Stimulated activated CD4-positive, alpha-beta T cell treated with anti-CD3 and anti-CD28 coated beads, Interleukin-4, amount 100 ng/mL, for 24 hours (primary cell): ENCODE results near the gene UPK3A.
"Not testable (repeated sequence)": the region's sequence is repeated elsewhere in the genome, so short reads cannot be mapped to it uniquely, and the experiment has no call there.

Experiments
- DNase-seq: peaks from one replicate; pipeline ENCODE4 v3.0.0-alpha.2; 2020

UPK3A gene

DNA sequence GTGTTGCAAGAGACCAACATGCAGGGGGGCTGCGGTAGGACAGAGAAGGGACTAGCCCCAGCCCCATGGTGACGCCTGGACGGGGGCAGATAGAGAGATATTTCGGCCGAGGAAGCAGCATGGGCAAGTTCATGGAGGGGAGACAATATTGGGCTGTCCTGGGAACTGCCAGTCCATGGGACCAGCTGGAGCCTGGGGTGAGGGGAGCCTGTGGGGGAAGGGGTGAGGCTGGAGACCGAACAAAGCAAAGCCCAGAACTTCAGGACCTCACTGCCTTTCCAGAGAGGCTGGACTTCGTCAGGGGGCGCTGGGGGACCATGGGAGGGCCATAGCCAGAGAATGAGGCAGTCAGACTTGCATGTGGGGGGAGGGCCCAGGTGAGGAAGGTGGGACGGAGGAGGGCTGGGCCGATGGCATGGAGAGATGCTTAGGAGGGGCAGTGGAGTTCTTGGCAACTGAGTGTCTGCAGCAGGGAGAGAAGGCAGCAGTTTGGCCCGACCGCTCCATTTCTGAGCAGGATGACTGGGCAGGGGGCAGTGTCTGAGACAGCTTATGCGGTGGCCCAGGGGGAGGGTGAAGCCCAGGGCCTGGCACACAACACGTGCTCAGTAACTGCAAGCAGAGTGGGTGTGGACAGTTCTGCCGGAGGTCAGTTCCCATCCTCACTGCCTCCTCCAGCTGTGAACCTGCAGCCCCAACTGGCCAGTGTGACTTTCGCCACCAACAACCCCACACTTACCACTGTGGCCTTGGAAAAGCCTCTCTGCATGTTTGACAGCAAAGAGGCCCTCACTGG is 712 bp downstream of the UPK3A start:
- DNase-seq, result no peak

DNA sequence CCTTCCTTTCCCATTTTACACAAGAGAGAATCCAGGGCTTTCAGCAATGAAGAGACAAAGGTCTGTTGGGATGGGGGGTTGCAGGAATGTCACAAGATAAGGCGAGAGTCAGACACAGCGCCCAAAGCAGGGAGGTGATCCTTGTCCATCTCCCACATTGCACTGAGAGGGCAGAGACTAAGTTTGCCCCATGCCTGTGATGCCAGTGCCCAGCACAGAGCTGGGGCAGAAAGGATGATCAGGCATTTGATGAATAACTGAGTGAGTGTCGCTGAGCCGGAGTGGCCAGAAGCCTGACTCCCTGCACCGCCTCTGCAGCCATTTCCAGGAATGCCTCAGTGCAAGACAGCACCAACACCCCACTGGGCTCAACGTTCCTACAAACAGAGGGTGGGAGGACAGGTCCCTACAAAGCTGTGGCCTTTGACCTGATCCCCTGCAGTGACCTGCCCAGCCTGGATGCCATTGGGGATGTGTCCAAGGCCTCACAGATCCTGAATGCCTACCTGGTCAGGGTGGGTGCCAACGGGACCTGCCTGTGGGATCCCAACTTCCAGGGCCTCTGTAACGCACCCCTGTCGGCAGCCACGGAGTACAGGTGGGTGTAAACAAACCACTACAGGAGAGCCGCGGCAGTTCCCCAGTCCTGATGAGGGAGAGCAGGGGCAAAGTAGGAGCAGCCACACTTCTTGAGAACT is 2.3 kb downstream of the UPK3A start:
- no peak for DNase-seq

DNA sequence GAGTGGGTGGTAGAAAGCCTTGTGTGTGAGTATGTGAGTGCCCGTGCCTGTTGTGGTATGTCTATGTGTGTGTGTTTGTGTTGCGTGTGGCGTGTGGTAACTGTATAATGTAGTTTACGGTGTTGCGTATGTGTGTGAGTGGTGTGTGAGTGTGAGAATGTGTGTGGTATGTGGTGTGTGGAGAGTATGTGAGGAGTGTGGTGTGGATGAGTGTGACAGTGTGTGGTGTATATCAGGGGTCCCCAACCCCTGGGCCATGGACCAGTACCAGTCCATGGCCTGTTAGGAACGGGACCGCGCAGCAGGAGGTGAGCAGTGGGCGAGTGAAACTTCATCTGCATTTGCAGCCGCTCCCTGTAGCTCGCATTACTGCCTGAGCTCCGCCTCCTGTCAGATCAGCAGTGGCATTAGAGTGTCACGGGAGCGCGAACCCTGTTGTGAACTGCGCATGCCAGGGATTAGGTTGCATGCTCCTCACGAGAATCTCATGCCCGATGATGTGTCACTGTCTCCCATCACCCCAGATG is 5.7 kb downstream of the UPK3A start:
- no peak for DNase-seq

DNA sequence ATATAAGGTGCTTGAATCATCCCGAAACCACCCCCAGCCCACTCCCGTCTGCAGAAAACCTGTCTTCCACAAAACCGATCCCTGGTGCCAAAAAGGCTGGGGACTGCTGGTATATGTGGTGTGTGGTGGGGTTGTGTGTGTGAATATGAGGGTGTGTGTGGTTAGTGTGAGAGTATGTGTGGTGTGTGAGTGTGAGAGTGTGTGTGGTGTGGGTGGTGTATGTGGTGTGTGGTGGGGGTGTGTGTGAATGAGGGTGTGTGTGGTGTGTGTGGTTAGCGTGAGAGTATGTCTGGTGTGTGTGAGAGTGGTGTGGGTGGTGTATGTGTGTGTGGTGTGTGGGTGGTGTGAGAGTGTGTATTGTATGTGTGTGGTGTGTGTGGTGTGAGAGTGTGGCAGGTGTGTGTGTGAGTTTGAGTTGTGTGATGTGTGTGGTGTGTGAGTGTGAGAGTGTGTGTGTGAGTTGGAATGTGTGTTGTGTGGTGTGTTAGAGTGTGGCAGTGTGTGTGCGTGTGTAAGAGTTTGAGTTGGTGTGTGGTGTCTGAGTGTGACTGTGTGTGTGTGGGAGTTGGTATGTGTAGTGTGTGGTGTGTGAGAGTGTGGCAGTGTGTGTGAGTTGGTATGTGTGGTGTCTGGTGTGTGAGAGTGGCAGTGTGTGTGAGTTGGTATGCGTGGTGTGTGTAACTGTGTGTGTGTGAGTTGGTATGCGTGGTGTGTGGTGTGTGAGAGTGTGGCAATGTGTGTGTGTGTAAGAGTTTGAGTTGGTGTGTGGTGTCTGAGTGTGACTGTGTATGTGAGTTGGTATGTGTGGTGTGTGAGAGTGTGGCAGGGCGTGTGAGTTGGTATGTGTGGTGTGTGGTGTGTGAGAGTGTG is 6.5 kb downstream of the UPK3A start:
- DNase-seq, result no peak

DNA sequence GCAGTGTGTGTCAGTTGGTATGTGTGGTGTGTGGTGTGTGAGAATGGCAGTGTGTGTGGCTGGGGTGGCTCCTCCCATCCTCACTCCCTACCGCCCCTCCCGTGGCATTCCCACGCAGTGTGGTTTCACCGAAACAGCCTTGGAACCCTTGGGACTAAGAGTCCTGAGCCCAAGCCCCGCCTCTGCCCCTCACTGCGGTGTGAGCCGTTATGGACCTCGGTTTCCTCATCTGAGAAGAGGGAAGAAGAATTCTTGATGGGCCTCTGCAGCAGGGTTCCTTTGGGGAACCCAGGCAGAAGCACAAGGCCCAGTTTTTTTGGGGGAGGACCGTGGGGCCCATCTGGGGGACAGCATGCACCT is 7.2 kb downstream of the UPK3A start:
- DNase-seq, result no peak

DNA sequence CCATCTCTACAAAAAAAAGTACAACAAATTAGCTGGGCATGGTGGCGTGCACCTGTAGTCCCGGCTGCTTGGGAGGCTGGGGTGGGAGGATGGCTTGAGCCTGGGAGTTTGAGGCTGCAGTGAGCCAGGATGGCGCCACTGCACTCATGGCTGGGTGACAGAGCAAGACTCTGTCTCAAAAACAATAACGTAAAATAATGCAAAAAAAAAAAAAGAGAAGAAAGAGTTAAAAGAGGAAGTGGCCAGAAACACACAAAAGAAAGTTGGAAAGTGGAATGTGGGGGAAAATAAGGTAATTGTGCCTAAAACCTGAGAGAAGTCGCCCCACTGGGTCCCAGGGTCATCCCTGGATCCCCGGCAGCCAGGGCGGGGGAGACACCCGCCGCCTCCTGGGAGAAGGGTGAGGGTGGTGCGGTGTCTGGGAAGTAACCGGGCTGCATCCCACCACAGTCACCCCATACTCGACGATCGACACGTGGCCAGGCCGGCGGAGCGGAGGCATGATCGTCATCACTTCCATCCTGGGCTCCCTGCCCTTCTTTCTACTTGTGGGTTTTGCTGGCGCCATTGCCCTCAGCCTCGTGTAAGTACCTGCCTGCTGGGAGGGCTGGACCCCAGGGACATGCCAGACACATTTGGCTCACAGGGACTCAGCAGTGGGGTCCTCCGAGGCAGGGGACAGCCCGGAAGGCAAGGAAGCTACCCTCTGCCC is 8.1 kb downstream of the UPK3A start:
- DNase-seq, result no peak

DNA sequence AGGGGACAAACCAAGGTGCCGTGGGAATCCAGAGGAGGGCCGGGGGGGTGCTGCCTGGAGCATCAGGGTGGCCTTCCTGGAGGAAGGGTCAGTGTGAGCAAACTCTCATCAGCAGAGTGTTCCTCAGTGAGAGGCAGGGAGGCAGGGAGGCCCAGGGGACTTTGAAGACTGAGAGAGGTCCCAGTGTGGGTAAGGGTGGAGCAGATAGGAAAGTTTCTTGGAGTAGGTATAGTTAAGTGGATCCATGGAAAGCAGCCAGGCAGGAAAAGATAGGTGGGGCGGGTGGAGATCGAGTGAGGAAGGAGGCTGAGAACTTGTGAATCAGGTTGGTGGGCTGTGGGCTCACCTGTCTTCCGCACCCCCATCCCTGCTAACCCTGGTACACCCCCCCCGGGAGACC is 9.3 kb downstream of the UPK3A start:
- DNase-seq, result no peak

DNA sequence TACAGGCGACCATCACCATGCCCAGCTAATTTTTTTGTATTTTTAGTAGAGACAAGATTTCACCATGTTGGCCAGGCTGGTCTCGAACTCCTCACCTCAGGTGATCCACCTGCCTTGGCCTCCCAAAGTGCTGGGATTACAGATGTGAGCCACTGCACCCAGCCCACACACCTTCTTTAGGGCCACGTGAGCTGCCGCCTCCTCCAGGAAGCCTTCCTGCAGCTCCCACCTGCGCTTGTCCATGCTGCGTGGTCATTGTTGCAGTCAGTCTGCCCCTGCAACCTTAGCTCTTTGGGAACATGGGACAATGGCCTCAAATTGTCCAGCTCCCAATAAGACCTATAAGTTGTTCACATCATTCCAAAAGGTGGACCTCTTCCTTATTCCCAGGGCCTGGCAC is 10.3 kb downstream of the UPK3A start:
- DNase-seq, result not testable (repeated sequence)

DNA sequence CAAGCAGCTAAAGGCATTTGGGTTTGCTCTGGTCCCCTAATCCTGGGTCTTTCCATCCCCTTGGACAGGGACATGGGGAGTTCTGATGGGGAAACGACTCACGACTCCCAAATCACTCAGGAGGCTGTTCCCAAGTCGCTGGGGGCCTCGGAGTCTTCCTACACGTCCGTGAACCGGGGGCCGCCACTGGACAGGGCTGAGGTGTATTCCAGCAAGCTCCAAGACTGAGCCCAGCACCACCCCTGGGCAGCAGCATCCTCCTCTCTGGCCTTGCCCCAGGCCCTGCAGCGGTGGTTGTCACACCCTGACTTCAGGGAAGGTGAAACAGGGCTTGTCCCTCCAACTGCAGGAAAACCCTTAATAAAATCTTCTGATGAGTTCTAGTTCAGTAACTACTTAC is 10.7 kb downstream of the UPK3A start:
- DNase-seq, result no peak

DNA sequence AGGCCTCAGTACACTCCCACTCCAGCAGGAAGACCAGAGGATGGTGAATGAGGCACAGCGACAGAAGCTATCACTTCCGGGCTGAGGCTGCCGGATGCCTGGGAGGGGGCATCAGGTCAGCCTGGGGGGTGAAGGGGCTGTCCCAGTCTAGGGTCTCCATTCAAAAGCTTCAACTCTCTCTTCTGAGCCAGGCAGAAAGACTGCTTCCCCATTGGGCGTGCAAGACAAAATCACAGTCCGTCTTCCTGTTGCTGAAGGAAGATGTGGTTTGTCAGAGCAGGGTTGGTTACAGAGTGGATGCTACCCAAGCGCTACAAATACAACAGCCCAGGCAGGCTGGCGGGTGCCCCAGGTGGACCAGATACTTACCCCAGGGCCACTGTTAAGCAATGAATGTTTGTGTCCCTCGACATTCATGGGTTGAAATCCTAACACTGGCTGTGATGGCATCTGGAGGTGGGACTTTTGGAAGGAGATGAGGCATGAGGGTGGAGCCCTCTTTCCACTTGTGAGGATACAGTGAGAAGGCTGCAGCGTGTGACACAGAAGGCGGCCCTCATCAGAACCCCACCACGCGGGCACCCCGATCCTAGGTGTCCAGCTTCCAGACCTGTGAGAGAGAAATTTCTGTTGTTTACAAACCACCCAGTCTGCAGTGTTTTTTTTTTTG is 12.0 kb downstream of the UPK3A start:
- DNase-seq, result no peak

DNA sequence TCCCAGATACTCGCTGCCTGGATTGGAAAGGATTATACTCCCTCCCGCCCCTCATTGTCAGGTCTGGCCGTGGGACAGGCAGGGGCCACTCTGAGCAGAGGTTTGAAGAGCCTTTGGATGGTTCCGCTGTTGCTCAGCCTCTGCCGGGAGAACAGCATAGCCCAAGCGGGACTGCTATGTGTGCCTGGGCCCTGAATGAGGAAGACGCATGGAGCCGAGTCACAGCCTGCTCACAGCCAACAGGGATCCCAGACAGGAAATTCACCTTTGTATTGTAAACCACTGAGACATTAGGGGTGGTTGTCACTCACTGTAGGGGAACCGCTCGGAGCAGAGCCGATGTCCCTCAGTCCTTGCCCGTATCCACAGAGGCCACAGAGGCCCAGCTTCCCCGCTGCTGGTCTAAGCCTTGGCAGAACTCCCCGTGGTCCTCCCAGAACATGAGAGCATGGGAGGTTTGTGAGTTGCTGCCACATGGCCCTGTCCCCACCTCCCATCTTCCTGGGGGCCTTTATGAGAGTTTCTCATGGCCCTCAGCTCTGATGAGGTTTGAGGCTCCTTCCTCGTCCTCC is 14.3 kb downstream of the UPK3A start:
- no peak for DNase-seq

DNA sequence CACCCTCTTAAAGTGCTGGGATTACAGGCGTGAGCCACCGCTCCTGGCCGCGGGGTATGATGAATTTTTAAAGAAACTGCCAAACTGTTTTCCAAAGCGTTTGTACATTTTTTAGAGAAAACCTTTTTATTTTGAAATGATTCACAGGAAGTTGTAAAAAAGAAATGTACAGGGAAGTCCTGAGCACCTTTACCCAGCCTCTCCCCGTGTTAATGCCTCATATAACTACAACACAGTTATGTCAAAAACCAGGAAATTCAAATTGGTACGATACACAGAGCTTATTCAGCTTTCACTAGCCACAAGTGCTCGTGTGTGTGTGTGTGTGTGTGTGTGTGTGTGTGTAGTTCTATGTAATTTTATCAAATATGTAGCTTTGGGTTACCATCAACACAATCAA is 18.0 kb downstream of the UPK3A start:
- no peak for DNase-seq

DNA sequence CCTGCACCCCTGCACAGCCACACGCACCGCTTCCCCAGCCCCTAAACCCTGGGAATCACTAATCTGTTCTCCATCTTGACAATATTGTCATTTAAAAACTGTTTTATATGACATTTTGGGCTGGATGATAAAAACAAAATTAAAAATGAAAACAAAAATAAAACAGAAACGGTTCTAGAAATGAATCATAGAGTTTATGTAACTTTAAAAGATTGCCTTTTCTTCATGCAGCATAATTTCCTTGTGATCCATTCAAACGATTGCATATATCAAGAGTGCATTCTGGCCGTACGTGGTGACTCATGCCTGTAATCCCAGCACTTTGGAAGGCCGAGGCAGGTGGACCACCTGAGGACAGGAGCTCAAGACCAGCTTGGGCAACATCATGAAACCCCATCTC is 18.4 kb downstream of the UPK3A start:
- no peak for DNase-seq

DNA sequence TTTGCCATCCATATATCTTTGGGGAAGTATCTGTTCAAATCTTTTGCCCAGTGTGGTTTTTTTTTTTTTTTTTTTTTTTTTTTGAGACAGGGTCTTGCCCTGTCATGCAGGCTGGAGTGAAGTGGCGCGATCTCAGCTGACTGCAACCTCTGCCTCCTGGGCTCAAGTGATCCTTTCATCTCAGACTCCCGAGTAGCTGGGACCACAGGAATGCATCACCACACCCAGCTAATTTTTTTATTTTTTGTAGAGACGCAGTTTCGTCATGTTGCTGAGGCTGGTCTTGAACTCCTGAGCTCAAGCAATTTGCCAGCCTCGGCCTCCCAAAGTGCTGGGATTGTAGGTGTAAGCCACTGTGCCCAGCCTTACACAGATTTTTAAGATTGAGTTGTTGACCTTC is 20.2 kb downstream of the UPK3A start:
- no peak for DNase-seq

DNA sequence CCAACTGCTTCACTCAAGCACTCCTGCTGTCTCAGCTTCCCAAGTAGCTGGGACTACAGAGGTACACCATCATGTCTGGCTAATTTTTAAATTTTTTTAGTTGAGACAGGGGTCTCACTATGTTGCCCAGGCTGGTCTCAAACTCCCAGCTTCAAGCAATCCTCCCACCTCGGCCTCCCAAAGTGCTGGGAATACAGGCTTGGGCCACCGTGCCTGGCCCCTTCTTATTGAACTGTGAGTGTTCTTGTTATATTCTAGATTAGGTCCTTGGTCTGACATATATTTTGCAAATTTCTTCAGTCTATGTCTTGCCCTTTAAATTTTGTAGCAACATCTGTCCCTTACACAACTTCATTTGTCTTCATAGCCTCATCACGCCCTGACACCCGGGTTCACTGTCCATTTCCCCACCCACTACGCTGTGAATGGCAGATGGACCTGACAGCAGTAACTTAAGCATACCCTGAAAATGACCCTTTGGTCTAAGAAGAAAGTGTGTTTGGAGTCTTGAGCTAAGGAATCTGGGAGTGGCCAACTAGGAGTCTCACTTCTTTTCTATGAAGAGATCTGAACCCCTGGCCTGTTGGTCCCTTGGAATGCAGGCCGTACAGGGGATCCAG is 20.8 kb downstream of the UPK3A start:
- DNase-seq, result no peak

DNA sequence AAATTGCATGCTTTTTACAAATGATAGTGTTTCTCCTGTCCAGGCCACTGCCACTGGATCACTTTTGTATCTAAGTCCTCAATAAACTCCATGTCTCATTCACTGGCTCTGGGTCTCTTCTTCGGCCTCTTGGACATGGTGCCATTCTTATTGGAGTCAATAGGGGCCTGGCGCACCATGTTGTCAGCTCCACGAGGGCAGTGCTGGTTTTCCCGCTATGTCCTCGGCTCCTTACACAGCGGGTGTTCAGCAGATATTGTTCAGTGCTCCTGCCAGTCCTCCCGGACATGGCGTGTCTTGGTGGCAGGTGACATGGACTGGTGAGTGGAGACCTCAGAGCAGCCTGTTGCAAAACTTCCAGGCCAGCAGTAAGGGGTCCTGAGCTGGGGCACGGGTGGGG is 21.4 kb downstream of the UPK3A start:
- DNase-seq, result no peak

DNA sequence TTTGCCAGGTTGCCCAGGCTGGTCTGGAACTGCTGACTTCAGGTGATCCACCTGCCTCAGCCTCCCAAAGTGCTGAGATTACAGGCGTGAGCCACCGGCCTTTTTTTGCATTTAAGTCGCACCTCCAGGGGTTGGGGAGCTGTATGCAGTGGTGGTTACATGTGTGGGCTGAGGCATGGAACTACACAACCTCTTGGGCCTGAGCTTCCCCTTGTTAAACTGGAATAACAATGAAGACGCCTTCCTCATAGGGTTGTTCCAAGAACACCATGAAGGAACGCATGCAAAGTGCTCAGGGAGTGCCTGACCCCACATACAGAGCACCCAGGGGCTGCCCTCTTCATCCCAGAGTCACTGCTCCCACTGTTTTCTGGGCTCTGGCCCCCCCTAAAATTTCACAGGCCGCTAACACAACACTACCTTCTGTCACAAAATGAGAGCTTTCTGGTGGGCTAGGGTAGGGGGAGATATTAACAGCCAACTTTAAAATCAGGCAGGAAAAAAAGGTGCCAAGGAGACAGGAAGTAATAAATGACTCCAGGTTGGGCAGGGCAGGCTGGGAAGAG is 23.7 kb downstream of the UPK3A start:
- DNase-seq, result no peak

DNA sequence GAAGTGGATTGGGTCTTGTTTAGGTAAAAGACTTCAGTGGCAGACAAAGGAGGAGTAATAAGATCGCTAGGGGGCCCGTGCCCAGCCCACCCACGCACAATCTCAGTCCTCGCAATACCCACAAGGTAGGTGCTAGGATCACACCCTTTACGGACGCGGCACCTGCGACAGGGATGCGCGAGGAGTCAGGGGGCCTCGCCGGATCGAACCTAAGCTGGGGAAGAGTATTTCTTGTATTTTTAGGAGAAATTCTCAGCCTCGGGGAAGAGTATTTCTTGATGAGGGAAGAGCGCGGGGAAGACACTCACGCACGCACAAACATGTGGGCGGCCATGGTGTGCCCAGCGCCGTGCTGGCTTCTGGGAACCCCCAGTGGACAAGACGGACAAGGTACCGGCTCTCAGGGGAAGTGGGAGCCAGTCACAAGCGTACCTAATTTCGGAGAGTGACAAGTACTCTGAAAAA is 24.2 kb downstream of the UPK3A start:
- peak; percentile 24 for DNase-seq

DNA sequence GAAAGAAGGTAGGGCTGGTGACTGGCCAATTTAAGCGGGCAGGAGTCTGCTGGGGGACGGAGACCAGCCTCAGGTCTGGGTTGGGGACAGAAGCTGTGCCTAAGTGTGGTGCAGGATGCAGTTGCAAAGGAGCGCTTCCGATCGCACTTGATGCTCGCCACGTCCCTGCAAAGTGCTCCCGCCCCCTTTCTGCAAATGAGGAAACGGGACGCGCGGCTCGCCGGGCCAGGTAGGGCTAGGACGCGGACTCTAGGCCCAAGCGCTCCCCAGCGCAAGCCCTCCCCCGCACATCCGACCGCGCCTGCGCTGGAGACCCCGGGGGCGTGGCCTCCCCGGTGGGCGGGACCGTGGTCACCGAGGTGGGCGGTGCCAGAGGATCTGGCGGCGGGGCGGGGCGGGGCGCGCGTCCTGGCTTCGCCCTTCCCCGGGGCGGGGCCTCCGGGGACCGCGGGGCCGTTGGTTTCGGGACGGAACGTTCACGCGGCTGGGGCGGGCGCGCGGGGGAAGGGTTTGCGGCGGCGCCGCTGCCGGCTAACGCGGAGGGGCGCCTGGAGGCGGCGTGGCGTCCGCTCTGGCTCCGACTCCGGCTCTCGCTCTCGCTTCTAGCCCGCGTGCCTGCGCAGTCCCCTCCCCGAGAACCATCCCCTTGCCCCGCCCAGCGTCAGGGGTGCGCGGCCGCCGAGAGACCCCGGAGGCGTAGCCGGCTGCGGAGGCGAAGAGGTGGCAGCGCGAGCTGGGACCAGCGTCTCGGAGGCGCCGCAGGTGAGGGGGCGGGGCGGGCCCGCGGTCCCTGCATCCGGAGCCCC is 24.9 kb downstream of the UPK3A start, which contains the start of gene FAM118A:
Gene FAM118A (plus strand): TSS at position 513 of the 806 bp plus-strand sequence. CDS start 12,446 bp downstream, outside the sequence.
- DNase-seq, result peak; percentile 95
